Trophoblast cell (in vitro differentiated cells and primary cell): ENCODE data around the gene PRAMEF4. TPM values are rescaled to one million over a fixed set of nuclear protein-coding genes. Genes with fewer than 3 reads are reported as not detected.
A peak's percentile ranks its signal among the peaks of the same experiment; 100 is the strongest.
"Not testable (repeated sequence)": the region's sequence is repeated elsewhere in the genome, so short reads cannot be mapped to it uniquely, and the experiment has no call there.

Experiments
- DNase-seq, 2 donors: peaks; one replicate each; pipeline ENCODE4 v3.0.0-alpha.2; 2016
- H2AFZ ChIP-seq: 2 replicates; pipeline ENCODE4 v1.6.1; 2013; ENCODE audit warnings: low read length, moderate library complexity, mild to moderate bottlenecking; ENCODE audit not compliant: insufficient read depth, poor library complexity
- H2AK5ac ChIP-seq: 2 replicates; pipeline ENCODE4 v1.6.1; 2013; ENCODE audit warnings: mild to moderate bottlenecking, low read length
- H2BK120ac ChIP-seq: 2 replicates; pipeline ENCODE4 v1.6.1; 2013; ENCODE audit warnings: low read length, mild to moderate bottlenecking, moderate library complexity; ENCODE audit not compliant: insufficient read depth, poor library complexity
- H2BK12ac ChIP-seq: 2 replicates; pipeline ENCODE4 v1.6.1; 2013; ENCODE audit warnings: mild to moderate bottlenecking, low read length, moderate library complexity
- H2BK5ac ChIP-seq: 2 replicates; pipeline ENCODE4 v1.6.1; 2013; ENCODE audit warnings: low read length, low read depth, moderate library complexity, mild to moderate bottlenecking; ENCODE audit not compliant: poor library complexity
- H3K14ac ChIP-seq: 2 replicates; pipeline ENCODE4 v1.6.1; 2013; ENCODE audit warnings: mild to moderate bottlenecking, low read length
- H3K18ac ChIP-seq: 2 replicates; pipeline ENCODE4 v1.6.1; 2013; ENCODE audit warnings: mild to moderate bottlenecking, low read length
- H3K23ac ChIP-seq: 2 replicates; pipeline ENCODE4 v1.6.1; 2013; ENCODE audit warnings: low read length
- H3K27ac ChIP-seq: 2 replicates; pipeline ENCODE4 v1.5.1; 2013; ENCODE audit warnings: low read depth, mild to moderate bottlenecking, inconsistent platforms, low read length, moderate library complexity
- H3K27me3 ChIP-seq: 2 replicates; pipeline ENCODE4 v1.6.1; 2013; ENCODE audit warnings: inconsistent platforms, mild to moderate bottlenecking, low read length, moderate library complexity; ENCODE audit not compliant: insufficient read depth
- H3K36me3 ChIP-seq, 2 experiments: 1 replicate in 1 of 2; 2 replicates in 1 of 2; pipeline ENCODE4 v1.6.1; 2013; ENCODE audit warnings: low read length in 2 of 2, mild to moderate bottlenecking in 2 of 2, moderate library complexity in 1 of 2; ENCODE audit not compliant: insufficient read depth in 2 of 2, control insufficient read depth in 1 of 2
- H3K4ac ChIP-seq: 2 replicates; pipeline ENCODE4 v1.6.1; 2013; ENCODE audit warnings: low read depth, mild to moderate bottlenecking, low read length, moderate library complexity
- H3K4me1 ChIP-seq, 2 experiments: 1 replicate in 1 of 2; 2 replicates in 1 of 2; pipeline ENCODE4 v1.6.1; 2013; ENCODE audit warnings: low read length in 2 of 2, mild to moderate bottlenecking in 2 of 2, moderate library complexity in 1 of 2; ENCODE audit not compliant: insufficient read depth in 2 of 2, control insufficient read depth in 1 of 2
- H3K4me2 ChIP-seq: 2 replicates; pipeline ENCODE4 v1.6.1; 2013; ENCODE audit warnings: inconsistent platforms, mild to moderate bottlenecking, low read length, moderate library complexity
- H3K4me3 ChIP-seq: 2 replicates; pipeline ENCODE4 v1.5.1; 2013; ENCODE audit warnings: mild to moderate bottlenecking, low read depth, low read length, inconsistent platforms
- H3K79me1 ChIP-seq: one replicate; pipeline ENCODE4 v1.6.1; 2013; ENCODE audit warnings: low read length
- H3K79me2 ChIP-seq: 2 replicates; pipeline ENCODE4 v1.6.1; 2013; ENCODE audit warnings: low read length, mild to moderate bottlenecking; ENCODE audit not compliant: control insufficient read depth, insufficient read depth, poor library complexity
- H3K9ac ChIP-seq: 2 replicates; pipeline ENCODE4 v1.6.1; 2013; ENCODE audit warnings: mild to moderate bottlenecking, low read length
- H3K9me3 ChIP-seq: 2 replicates; pipeline ENCODE4 v1.6.1; 2013; ENCODE audit warnings: low read depth, mild to moderate bottlenecking, control low read depth, inconsistent platforms, low read length; ENCODE audit not compliant: insufficient read depth
- H4K12ac ChIP-seq: 2 replicates; pipeline ENCODE4 v1.6.1; 2013; ENCODE audit warnings: low read depth, mild to moderate bottlenecking, low read length, moderate library complexity
- H4K8ac ChIP-seq: 2 replicates; pipeline ENCODE4 v1.6.1; 2013; ENCODE audit warnings: low read depth, mild to moderate bottlenecking, low read length, moderate library complexity
- H4K91ac ChIP-seq: one replicate; pipeline ENCODE4 v1.6.1; 2013; ENCODE audit warnings: low read depth, mild to moderate bottlenecking, low read length, moderate library complexity
- WGBS: extraction: QIAGEN DNeasy Blood & Tissue Kit; methylation state at CpG from one replicate; pipeline ENCODE4 v1.1.7; 2013; ENCODE audit warnings: missing lambda C conversion rate; ENCODE audit not compliant: insufficient read length, insufficient coverage; ENCODE audit errors: extremely low coverage; 5-methylcytosine and 5-hydroxymethylcytosine counted together
- polyA plus RNA-seq: library from polyadenylated mRNA; stranded (reverse); fragments of 200-250 nt; gene quantifications from 2 replicates; pipeline ENCODE4 v1.2.3, GENCODE V29; 2013

PRAMEF4 gene
- polyA plus RNA-seq = not detected in 2 replicates

DNA sequence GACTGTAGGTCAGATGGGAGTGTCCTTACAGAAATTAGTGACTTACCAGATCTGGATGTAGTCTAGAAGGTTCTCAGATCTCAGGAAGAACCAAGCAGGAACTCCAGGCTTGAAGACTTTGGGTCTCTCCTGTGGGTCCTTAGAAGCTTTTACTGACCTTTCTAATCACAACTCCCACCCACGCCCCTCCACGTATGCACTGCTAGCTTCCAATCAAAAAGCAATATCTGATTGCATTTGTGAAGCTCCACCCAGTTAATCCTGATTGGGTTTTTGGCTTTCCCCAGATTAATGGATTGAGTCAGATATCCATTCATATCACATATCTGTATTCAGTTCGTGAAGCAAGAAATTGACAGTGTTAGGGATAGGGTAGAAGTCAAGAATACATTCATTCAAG is at the start of gene PRAMEF4:
PRAMEF4 (minus strand) TSS at position 101 of the 400 bp plus-strand sequence. CDS start 2,807 bp downstream, outside the sequence.
- H3K9me3 ChIP-seq, H3K4me3 ChIP-seq, H2AFZ ChIP-seq, H2BK5ac ChIP-seq, H3K23ac ChIP-seq, H2AK5ac ChIP-seq, H3K18ac ChIP-seq, H3K4ac ChIP-seq, H2BK120ac ChIP-seq, H3K4me2 ChIP-seq, DNase-seq, H3K79me1 ChIP-seq, H3K79me2 ChIP-seq, H3K4me1 ChIP-seq, H4K91ac ChIP-seq, H3K9ac ChIP-seq, H4K8ac ChIP-seq, H3K27me3 ChIP-seq, H3K36me3 ChIP-seq, H2BK12ac ChIP-seq, H3K14ac ChIP-seq, H4K12ac ChIP-seq, H3K27ac ChIP-seq: not testable (repeated sequence)
- no CpG with 5 or more reads among the region's 3 CpGs for WGBS

DNA sequence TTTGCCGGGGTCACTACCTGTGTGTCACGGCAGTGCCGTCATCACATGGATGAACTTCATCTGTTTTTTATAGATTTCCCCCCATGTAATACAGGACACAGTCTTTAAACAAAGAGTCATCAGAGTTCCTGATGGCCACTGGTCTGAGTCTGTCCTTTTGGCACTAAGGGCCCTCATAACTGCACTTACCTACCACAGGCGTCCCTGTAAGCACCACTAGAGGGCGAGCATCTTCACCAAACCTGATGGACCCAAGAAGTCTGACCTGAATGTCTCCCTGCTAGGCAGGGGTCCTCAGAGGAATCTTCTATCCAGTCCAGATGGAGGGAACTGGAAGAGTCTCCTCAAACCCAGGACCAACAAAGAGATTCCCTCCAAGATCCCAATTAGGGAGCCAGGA is 38.4 kb upstream of the PRAMEF4 start:
- not testable (repeated sequence) for H3K4me1 ChIP-seq, H2BK12ac ChIP-seq, H4K12ac ChIP-seq, H4K91ac ChIP-seq, H3K27me3 ChIP-seq, H3K23ac ChIP-seq, H2BK5ac ChIP-seq, H3K36me3 ChIP-seq, H4K8ac ChIP-seq, H3K79me1 ChIP-seq, DNase-seq, H3K9ac ChIP-seq, H2BK120ac ChIP-seq, H3K4ac ChIP-seq, H3K27ac ChIP-seq, H3K4me2 ChIP-seq, H3K14ac ChIP-seq, H2AFZ ChIP-seq, H2AK5ac ChIP-seq, H3K4me3 ChIP-seq, H3K9me3 ChIP-seq, H3K18ac ChIP-seq, H3K79me2 ChIP-seq
- WGBS = no CpG with 5 or more reads among the region's 5 CpGs

DNA sequence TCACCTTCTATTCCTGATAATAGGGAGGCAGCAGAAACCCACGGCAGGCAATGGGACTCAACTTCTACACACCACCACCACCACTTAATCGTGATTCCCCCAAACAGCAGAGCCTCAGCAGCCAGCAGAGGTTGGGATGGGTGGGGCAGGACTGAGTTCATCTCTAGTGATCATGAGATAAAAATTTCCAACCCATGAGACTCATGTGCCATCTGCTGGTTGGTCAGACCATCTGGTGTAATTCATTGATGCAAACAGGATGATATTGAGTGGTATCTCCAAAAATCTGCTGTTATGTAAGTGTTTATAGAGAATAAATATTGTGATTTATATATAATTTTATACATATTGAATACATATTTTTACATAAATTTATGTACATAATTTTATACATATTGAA is 35.7 kb upstream of the PRAMEF4 start:
- H3K27me3 ChIP-seq, H4K12ac ChIP-seq, H3K18ac ChIP-seq, H3K23ac ChIP-seq, H2AK5ac ChIP-seq, H3K9me3 ChIP-seq, H3K36me3 ChIP-seq, H2BK120ac ChIP-seq, H3K4me3 ChIP-seq, H3K4ac ChIP-seq, H4K8ac ChIP-seq, H3K9ac ChIP-seq, H2BK5ac ChIP-seq, H4K91ac ChIP-seq, H2BK12ac ChIP-seq, H2AFZ ChIP-seq, H3K4me1 ChIP-seq, H3K79me2 ChIP-seq, H3K79me1 ChIP-seq, H3K4me2 ChIP-seq, H3K27ac ChIP-seq, H3K14ac ChIP-seq: not testable (repeated sequence)
- no CpG with 5 or more reads among the region's 2 CpGs for WGBS
- DNase-seq = peak in 1 of 2 donors; percentile 0

DNA sequence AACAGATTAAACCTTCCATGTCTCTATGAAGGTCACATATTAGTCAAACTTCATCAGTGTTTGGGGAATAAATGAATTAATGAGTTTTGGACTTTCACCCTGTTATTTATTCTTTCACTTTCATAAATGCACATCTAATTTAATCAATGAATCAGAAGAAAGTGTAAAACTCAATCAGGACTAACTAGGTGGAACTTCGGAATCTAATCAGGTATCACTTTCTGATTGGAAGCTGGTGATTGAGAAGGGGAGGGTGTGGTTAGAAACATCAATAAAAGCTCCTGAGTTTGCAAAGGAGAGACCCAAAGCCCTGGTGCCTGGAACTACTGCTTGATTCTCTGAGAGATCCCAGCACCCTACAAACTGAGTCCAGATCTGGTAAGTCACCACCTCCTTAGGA is 30.3 kb upstream of the PRAMEF4 start, which contains the start of gene PRAMEF7:
PRAMEF7 (plus strand) TSS at position 301 of the 400 bp plus-strand sequence. CDS start 1,083 bp downstream, outside the sequence.
- not testable (repeated sequence) for H3K4me2 ChIP-seq, H3K27me3 ChIP-seq, H3K9ac ChIP-seq, H4K91ac ChIP-seq, H3K27ac ChIP-seq, H3K4ac ChIP-seq, H3K9me3 ChIP-seq, H2AFZ ChIP-seq, H4K12ac ChIP-seq, H2BK120ac ChIP-seq, H3K79me2 ChIP-seq, H3K23ac ChIP-seq, H3K79me1 ChIP-seq, H3K4me1 ChIP-seq, H3K18ac ChIP-seq, H2AK5ac ChIP-seq, DNase-seq, H3K4me3 ChIP-seq, H2BK12ac ChIP-seq, H3K36me3 ChIP-seq, H2BK5ac ChIP-seq, H4K8ac ChIP-seq, H3K14ac ChIP-seq
- no CpG with 5 or more reads among the region's 1 CpG for WGBS
